Mammary epithelial cell (primary cell): ENCODE measurements around the gene NKRF.

ENCODE experiments used
- EZH2 ChIP-seq: IDR thresholded peaks from 2 replicates; pipeline ENCODE4 v1.6.1; 2012; ENCODE audit warnings: low read length, inconsistent platforms, borderline replicate concordance
- TF ChIP-seq, protein P1 (sequence below), 2 donors: IDR thresholded peaks in 1 of 2; conservative IDR thresholded peaks in 1 of 2; 2 replicates each; pipeline ENCODE4 v1.5.1; 2011 to 2012; ENCODE audit warnings: inconsistent platforms in 2 of 2, low read length in 2 of 2, mild to moderate bottlenecking in 2 of 2, control low read depth in 1 of 2, low read depth in 1 of 2; ENCODE audit not compliant: insufficient read depth in 1 of 2; ENCODE audit errors: extremely low read depth in 1 of 2

DNA sequence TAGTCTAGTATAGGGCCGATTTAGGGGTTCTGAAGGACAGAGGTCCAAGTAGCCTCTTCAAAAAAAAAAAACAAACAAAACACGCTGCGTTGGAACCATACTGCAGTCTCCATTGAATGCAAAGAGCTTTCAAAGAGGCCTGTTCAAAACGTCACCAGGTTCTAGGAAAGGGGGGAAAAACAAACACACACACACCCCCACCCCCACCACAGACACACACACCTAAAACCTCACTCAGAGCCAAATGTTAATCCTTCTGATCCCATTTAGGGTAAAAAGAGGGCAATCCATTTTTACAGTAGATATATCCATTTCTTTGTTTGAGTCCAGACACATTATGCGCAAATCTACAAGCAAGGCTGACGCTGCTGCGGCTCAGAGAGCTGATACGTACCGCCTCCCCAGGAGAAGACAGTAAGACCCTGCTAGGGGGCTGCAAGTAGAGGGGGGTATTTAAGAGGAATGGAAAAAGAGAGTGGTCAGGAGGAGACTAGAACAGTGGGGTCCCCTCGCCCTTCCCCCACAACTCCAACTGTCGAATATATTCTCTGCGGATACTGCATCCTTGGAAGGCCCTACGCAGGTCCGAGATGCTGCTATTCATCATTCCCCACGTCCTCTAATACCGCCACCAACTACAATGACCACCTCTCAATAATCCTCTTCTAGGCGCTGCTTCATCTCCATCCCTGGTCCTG, 1.3 kb downstream of the NKRF start:
- TF ChIP-seq, protein P1, sequence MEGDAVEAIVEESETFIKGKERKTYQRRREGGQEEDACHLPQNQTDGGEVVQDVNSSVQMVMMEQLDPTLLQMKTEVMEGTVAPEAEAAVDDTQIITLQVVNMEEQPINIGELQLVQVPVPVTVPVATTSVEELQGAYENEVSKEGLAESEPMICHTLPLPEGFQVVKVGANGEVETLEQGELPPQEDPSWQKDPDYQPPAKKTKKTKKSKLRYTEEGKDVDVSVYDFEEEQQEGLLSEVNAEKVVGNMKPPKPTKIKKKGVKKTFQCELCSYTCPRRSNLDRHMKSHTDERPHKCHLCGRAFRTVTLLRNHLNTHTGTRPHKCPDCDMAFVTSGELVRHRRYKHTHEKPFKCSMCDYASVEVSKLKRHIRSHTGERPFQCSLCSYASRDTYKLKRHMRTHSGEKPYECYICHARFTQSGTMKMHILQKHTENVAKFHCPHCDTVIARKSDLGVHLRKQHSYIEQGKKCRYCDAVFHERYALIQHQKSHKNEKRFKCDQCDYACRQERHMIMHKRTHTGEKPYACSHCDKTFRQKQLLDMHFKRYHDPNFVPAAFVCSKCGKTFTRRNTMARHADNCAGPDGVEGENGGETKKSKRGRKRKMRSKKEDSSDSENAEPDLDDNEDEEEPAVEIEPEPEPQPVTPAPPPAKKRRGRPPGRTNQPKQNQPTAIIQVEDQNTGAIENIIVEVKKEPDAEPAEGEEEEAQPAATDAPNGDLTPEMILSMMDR (conservative IDR thresholded peaks at IDR 0.05 in 1 of 2, IDR thresholded peaks at IDR 0.05 in 1 of 2; ENCODE audit: extremely low read depth in 1 of 2, insufficient read depth in 1 of 2, low read depth in 1 of 2, low read length in 2 of 2) = no peak
- TF ChIP-seq EZH2 = no peak
